ENCODE results near the gene RNF19B.

Gene RNF19B

DNA sequence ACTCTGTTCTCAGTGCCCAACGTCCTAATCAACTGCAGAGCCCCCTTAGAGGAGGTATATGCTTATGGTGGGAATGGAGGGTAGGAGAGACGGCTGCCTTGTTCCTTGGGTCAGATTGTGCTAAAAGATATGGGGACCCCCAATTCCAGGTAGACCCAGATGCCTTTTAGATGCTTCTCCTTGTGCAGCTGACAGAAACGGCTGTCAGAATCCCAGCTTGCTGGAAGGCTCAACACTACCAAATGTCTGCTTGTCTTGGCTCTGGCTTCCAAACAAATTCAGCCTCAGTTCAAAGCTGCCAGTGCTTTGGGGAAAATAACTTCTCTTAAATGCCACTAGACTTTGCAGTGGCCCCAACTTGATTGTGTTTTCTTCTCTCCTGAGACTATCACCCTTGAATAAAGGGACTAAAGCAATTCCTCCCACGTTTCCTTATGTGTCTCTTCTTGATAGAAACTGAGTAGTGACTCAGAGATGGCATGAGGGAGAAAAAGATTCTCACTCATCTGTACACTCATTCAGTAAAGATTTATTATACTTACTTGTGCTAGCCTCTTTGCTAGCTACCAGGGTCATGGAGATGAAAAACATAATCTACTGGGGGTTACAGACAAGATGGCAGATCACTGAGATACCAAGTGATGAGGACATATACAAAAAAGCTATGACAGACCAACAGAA, 3.4 kb upstream of the RNF19B start:
- no peak overlapping the region for H3K4me3 ChIP-seq (replicated peaks; ENCODE audit: low read depth, low read length)
- TF ChIP-seq, protein P1, sequence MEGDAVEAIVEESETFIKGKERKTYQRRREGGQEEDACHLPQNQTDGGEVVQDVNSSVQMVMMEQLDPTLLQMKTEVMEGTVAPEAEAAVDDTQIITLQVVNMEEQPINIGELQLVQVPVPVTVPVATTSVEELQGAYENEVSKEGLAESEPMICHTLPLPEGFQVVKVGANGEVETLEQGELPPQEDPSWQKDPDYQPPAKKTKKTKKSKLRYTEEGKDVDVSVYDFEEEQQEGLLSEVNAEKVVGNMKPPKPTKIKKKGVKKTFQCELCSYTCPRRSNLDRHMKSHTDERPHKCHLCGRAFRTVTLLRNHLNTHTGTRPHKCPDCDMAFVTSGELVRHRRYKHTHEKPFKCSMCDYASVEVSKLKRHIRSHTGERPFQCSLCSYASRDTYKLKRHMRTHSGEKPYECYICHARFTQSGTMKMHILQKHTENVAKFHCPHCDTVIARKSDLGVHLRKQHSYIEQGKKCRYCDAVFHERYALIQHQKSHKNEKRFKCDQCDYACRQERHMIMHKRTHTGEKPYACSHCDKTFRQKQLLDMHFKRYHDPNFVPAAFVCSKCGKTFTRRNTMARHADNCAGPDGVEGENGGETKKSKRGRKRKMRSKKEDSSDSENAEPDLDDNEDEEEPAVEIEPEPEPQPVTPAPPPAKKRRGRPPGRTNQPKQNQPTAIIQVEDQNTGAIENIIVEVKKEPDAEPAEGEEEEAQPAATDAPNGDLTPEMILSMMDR (IDR thresholded peaks at IDR 0.05; ENCODE audit: low read depth, low read length, missing control alignments), result no peak
- no peak for DNase-seq (ENCODE audit: extremely low read depth, low read depth)

DNA sequence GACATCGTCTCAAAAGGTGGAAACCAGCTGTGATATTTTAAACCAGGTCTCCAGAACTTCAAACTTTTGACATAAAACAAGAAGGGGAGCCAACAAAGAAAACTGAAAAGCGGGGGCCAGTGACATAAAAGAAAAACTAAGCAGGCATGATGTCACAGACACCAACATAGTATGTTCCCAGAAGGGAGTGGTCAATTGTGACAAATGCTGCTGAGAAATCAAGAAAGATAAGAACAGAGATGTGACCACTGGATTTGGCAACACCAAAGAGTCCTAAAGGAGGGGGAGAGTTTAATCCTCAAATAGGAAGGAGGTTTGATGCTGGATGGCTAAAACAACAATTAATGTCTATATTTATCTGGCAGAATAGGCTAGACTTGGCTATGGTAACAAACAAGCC, 2.3 kb upstream of the RNF19B start:
- DNase-seq (ENCODE audit: extremely low read depth, low read depth), result no peak
- H3K4me3 ChIP-seq (replicated peaks; ENCODE audit: low read depth, low read length), result no peak overlapping the region
- TF ChIP-seq, protein P1 (IDR thresholded peaks at IDR 0.05; ENCODE audit: low read depth, low read length, missing control alignments), result no peak

- TF ChIP-seq, protein P1 (IDR thresholded peaks at IDR 0.05; ENCODE audit: low read depth, low read length, missing control alignments), result no peak
- peak overlapping the region; percentile 64 for H3K4me3 ChIP-seq (replicated peaks; ENCODE audit: low read depth, low read length)
- no peak for DNase-seq (ENCODE audit: extremely low read depth, low read depth)
Measured at GRCh38 chr1:32965251-32965747, 690 bp upstream of the RNF19B start.

GRCh38 chr1:32963746-32964460, 706 bp downstream of the RNF19B start:
- TF ChIP-seq, protein P1 (IDR thresholded peaks at IDR 0.05; ENCODE audit: low read depth, low read length, missing control alignments), result no peak
- H3K4me3 ChIP-seq (replicated peaks; ENCODE audit: low read depth, low read length), result peak overlapping the region; percentile 64
- no peak for DNase-seq (ENCODE audit: extremely low read depth, low read depth)

- DNase-seq (ENCODE audit: extremely low read depth, low read depth), result no peak
- TF ChIP-seq, protein P1 (IDR thresholded peaks at IDR 0.05; ENCODE audit: low read depth, low read length, missing control alignments), result no peak
- H3K4me3 ChIP-seq (replicated peaks; ENCODE audit: low read depth, low read length), result peak overlapping the region; percentile 64
Measured at GRCh38 chr1:32962248-32962896, 2.2 kb downstream of the RNF19B start.

GRCh38 chr1:32960819-32961355, 3.7 kb downstream of the RNF19B start:
- no peak overlapping the region for H3K4me3 ChIP-seq (replicated peaks; ENCODE audit: low read depth, low read length)
- no peak for DNase-seq (ENCODE audit: extremely low read depth, low read depth)

More at GRCh38 chr1:32960819-32961355, 3.7 kb downstream of the RNF19B start:
- TF ChIP-seq, protein P1 (IDR thresholded peaks at IDR 0.05; ENCODE audit: low read depth, low read length, missing control alignments), result no peak
